Thymus (tissue), 11 donors: ENCODE data around the gene RARB. TPM values are rescaled to one million over a fixed set of nuclear protein-coding genes. Genes with fewer than 3 reads are reported as not detected.

Experiments
- DNase-seq, 9 donors: peaks; one replicate each; pipeline ENCODE4 v3.0.0-alpha.2; 2013; ENCODE audit warnings: low spot score in 9 of 9, low read depth in 6 of 9, missing footprints in 1 of 9
- H3K27ac ChIP-seq, 2 donors: one replicate each; pipeline ENCODE4 v1.5.1; 2013; ENCODE audit warnings: control low read depth in 1 of 2, low read depth in 1 of 2, low read length in 1 of 2, mild to moderate bottlenecking in 1 of 2, moderate library complexity in 1 of 2
- H3K27me3 ChIP-seq, 2 donors: one replicate each; pipeline ENCODE4 v1.5.1; 2013; ENCODE audit warnings: low read length in 1 of 2; ENCODE audit not compliant: control insufficient read depth in 2 of 2, insufficient read depth in 1 of 2
- H3K36me3 ChIP-seq, 2 donors: one replicate each; pipeline ENCODE4 v1.5.1; 2013; ENCODE audit warnings: low read length in 1 of 2, mild to moderate bottlenecking in 1 of 2, moderate library complexity in 1 of 2; ENCODE audit not compliant: control insufficient read depth in 2 of 2, insufficient read depth in 2 of 2
- H3K4me1 ChIP-seq, 2 donors: one replicate each; pipeline ENCODE4 v1.5.1; 2013; ENCODE audit warnings: low read length in 2 of 2; ENCODE audit not compliant: control insufficient read depth in 2 of 2, insufficient read depth in 2 of 2
- H3K4me3 ChIP-seq, 2 donors: one replicate each; pipeline ENCODE4 v1.5.1; 2013; ENCODE audit warnings: low read length in 2 of 2, control low read depth in 1 of 2, mild to moderate bottlenecking in 1 of 2
- H3K9me3 ChIP-seq, 2 donors: one replicate each; pipeline ENCODE4 v1.5.1; 2013; ENCODE audit warnings: low read length in 1 of 2, mild to moderate bottlenecking in 1 of 2; ENCODE audit not compliant: control insufficient read depth in 2 of 2, insufficient read depth in 1 of 2
- WGBS: extraction: QIAGEN DNeasy Blood & Tissue Kit; methylation state at CpG from one replicate; pipeline ENCODE4 v1.1.7; 2013; 5-methylcytosine and 5-hydroxymethylcytosine counted together
- polyA plus RNA-seq: library from polyadenylated mRNA; stranded (reverse); fragments of 200-250 nt; gene quantifications from one replicate; pipeline ENCODE4 v1.2.3, GENCODE V29; 2013
- total RNA-seq: library from RNA; stranded (reverse); fragments of 120-200 nt; gene quantifications from one replicate; pipeline ENCODE4 v1.2.4, GENCODE V29; 2013
- donor health status: healthy.

The RARB gene
- total and polyA plus RNA-seq, 2 donors = 0.89 to 1.7 TPM

GRCh38 chr3:25472153-25472552, 44.1 kb downstream of the RARB start:
- Histone ChIP-seq H3K36me3 (no peaks in the 10 kb centered on the region), H3K27me3 (no peaks in the 10 kb centered on the region), H3K27ac (no peak overlapping the region), H3K4me1 (no peaks in the 10 kb centered on the region), H3K9me3 (no peaks in the 10 kb centered on the region), H3K4me3 (no peak overlapping the region)
- no peak for DNase-seq
- 95% methylated on average over 5 of the region's 5 CpGs for WGBS

GRCh38 chr3:25472731-25473130, 44.7 kb downstream of the RARB start:
- DNase-seq = no peak
- Histone ChIP-seq H3K36me3 (no peaks in the 10 kb centered on the region), H3K4me3 (no peak overlapping the region), H3K9me3 (no peaks in the 10 kb centered on the region), H3K27ac (no peak overlapping the region), H3K27me3 (no peaks in the 10 kb centered on the region), H3K4me1 (no peaks in the 10 kb centered on the region)
- WGBS = 97% methylated on average over 3 of the region's 3 CpGs

- 89% methylated on average over 2 of the region's 2 CpGs for WGBS
- no peaks in the 10 kb centered on the region for H3K4me1 ChIP-seq
- H3K9me3 ChIP-seq = no peaks in the 10 kb centered on the region
- H3K27ac ChIP-seq = no peak overlapping the region
- no peak for DNase-seq
- H3K27me3 ChIP-seq = no peaks in the 10 kb centered on the region
- no peak overlapping the region for H3K4me3 ChIP-seq
- H3K36me3 ChIP-seq = no peaks in the 10 kb centered on the region
Measured at GRCh38 chr3:25473246-25473645, 45.2 kb downstream of the RARB start.

GRCh38 chr3:25474052-25474451, 46.0 kb downstream of the RARB start:
- no peak for DNase-seq
- WGBS = 97% methylated on average over 1 of the region's 1 CpG
- H3K27me3 ChIP-seq = no peaks in the 10 kb centered on the region
- no peak overlapping the region for H3K27ac ChIP-seq
- H3K4me3 ChIP-seq = no peak overlapping the region
- H3K9me3 ChIP-seq = no peaks in the 10 kb centered on the region
- no peaks in the 10 kb centered on the region for H3K36me3 ChIP-seq
- no peaks in the 10 kb centered on the region for H3K4me1 ChIP-seq

- no peaks in the 10 kb centered on the region for H3K36me3 ChIP-seq
- no peaks in the 10 kb centered on the region for H3K4me1 ChIP-seq
- 76% methylated on average over 2 of the region's 2 CpGs for WGBS
- H3K27ac ChIP-seq = no peak overlapping the region
- no peaks in the 10 kb centered on the region for H3K9me3 ChIP-seq
- H3K27me3 ChIP-seq = no peaks in the 10 kb centered on the region
- no peak for DNase-seq
- H3K4me3 ChIP-seq = no peak overlapping the region
Measured at GRCh38 chr3:25476639-25477038, 48.6 kb downstream of the RARB start.

GRCh38 chr3:25478211-25478757, 50.2 kb downstream of the RARB start:
- no peak for DNase-seq
- Histone ChIP-seq H3K27me3 (no peaks in the 10 kb centered on the region), H3K27ac (no peak overlapping the region), H3K4me3 (no peak overlapping the region), H3K36me3 (no peaks in the 10 kb centered on the region), H3K4me1 (no peaks in the 10 kb centered on the region), H3K9me3 (no peaks in the 10 kb centered on the region)
- 81% methylated on average over 6 of the region's 6 CpGs for WGBS

GRCh38 chr3:25478964-25479726, 51.1 kb downstream of the RARB start:
- no peak overlapping the region for H3K4me3 ChIP-seq
- H3K36me3 ChIP-seq = no peaks in the 10 kb centered on the region
- H3K27ac ChIP-seq = no peak overlapping the region
- H3K9me3 ChIP-seq = no peaks in the 10 kb centered on the region
- no peak for DNase-seq
- H3K27me3 ChIP-seq = no peaks in the 10 kb centered on the region
- WGBS = 92% methylated on average over 3 of the region's 3 CpGs
- H3K4me1 ChIP-seq = no peaks in the 10 kb centered on the region

- no peaks in the 10 kb centered on the region for H3K27me3 ChIP-seq
- H3K4me1 ChIP-seq = no peaks in the 10 kb centered on the region
- no peak overlapping the region for H3K4me3 ChIP-seq
- DNase-seq = no peak
- 23% methylated on average over 1 of the region's 1 CpG for WGBS
- H3K36me3 ChIP-seq = no peaks in the 10 kb centered on the region
- no peaks in the 10 kb centered on the region for H3K9me3 ChIP-seq
- no peak overlapping the region for H3K27ac ChIP-seq
Measured at GRCh38 chr3:25479727-25480010, 51.6 kb downstream of the RARB start.

GRCh38 chr3:25480811-25481210, 52.7 kb downstream of the RARB start:
- Histone ChIP-seq H3K4me1 (no peaks in the 10 kb centered on the region), H3K4me3 (no peak overlapping the region), H3K27ac (no peak overlapping the region), H3K9me3 (no peaks in the 10 kb centered on the region), H3K36me3 (no peaks in the 10 kb centered on the region), H3K27me3 (no peaks in the 10 kb centered on the region)
- DNase-seq = no peak
- 89% methylated on average over 1 of the region's 1 CpG for WGBS
